ENCODE data around the gene NDUFA8.

NDUFA8 gene

DNA sequence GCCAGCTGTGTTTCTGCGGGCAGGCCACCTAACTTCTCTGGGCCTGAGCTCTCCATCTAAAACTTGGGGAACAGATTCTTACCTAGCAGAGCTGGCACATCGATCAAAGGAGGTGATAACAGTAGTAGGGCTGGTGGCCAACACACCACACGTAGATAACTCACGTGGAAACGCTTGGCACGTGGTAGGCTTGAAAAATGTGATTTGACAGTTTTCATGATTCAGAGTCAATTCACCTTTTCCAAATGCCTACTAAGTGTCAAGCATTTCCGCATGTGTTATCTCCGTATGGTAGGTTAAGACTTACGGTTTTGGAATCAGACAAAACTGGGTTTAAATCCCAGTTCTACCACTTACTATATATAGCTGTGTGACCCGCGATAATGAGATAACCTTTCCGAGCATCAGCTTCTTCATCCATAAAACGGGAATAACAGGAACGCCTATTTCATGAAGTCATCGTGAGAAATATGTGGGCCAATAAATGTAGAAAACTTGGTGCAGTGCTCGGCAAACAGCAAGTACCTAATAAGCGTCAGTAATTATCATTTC lies 25.5 kb downstream of the NDUFA8 start:
- no peak for DNase-seq

DNA sequence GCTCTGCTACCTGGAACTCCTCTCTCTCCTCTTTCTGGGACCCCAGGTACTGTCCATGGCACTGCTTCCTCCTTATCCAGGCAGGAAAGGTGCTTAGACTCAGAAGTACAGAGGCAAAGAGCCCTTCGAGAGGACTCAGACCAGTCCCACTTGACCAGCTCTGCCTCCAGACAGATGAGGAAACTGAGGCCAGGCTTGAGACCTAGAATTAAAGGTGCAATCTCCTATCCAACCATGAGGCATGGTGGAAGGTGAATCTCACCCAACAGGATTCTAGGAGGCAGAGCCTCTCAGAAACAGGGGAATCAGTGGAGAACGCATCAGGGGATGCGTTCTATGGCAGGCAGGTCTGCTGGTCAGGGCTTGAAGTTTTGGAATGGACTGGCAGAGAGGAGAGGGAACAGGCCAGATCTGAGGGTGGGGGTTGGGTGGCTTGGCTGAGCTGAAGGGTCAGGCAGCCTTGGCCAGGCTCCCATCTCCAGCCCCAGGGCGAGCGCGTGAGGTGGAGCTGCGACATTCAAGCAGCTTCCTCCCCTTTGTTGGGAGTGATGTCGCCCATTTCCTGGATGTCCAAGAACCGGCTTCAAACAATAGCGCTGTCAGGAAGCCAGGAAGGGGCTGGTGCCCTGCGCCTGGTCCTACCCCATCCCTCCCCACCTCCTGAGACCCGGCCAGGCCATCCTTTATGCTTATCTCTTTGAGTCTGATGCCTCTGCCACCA lies 26.2 kb downstream of the NDUFA8 start:
- no peak for DNase-seq

DNA sequence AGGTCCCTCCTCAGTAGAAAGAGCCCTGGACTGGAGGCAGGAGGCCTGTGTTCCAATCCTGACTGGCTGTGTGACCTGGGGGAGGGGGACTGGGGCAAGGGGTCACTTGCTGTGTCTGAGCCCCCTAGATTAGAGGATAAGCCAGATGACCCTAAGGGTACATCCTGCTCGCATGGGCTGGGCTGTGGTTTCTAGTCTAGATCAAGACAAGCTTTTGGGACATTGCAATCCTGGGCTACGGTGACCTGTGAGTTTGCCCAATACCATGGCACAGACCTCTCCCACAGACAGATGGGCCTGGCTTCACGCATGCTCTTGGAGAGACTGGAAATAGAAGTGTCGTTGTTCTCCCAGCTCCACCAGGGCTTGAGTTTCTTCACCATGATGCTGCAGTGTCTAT lies 27.0 kb downstream of the NDUFA8 start:
- no peak for DNase-seq

DNA sequence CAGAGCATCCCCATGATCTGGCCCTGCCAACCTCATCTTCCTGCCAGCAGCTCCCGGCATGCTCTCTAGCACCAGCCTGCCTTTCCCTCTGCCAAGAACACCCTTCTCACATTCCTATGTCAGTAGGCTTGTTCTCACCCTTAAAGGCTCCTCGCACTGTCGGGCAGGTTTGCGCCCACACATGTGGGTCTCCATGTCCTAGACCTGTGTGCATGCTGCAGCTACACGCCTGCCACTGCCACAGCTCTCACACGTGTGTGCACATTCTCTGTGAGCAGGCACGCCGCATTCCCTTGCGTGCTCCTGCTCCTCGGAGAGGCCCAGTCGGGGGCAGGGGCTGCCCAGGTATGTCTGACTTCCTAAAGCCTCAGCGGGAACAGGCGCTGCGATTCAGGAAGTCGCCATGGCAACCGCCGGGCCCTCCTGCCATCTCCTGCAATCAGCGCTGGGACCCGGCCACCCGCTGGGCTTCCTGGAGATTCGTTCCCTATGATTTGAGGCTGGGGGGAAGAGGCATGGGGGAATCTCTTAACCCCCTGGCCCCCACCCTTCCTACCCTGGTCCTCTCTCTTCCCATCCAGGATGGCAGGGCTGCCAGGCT lies 28.1 kb downstream of the NDUFA8 start:
- DNase-seq = no peak

DNA sequence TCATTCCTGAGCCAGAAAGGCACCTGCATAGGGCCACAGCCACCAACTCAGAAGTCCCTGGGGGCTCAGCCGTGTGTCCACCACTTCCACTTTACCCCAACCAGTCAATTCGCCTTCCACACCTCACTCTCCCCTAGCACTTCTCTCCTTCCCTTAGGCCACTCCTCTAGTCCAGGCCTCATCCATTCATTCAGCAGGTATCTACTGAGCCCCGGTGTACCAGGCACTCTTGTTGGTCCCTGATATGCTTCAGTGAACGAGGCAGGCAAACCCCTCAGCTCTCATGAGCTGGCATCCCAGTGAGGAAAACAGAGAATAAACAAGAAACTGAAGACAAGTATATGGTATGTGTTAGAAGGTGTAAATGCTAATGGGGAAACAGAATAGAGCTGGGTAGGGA lies 28.7 kb downstream of the NDUFA8 start:
- no peak for DNase-seq

DNA sequence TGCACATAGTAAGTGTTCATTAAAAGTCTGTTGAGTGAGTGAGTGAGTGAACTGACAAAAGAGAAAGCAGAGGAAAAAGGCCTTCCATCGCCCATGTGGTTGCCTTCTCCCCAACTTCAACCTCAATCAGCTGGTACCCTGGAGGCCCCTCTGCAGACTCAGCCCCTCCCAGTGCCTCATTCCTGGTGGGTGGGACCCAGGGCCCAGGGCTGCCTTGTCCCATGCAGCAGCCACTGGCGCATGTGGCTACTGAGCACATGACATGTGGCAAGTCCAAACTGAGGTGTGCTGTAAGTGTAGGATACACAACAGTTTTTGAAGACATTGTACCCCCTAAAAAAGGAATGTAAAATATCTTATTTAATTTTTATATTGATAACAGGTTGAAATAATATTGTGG lies 29.6 kb downstream of the NDUFA8 start:
- DNase-seq = no peak

DNA sequence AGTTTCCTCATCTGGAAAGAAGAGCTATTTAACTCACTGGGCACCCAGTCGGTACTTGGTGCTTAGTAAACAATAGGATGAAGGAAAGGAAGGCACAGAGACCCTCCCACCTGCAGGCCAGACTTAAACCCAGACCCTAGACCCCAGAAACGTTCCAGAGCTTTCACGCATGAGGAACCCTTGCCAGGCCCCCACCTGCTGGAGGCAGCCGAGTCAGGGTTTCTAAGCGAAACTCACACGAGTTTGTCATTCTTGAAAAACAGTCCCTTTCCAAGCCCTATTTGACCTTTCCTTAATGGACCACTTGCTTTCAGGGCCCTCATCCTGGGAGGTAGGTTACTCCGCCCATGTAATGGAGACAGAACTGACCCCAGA lies 30.6 kb downstream of the NDUFA8 start:
- no peak for DNase-seq

DNA sequence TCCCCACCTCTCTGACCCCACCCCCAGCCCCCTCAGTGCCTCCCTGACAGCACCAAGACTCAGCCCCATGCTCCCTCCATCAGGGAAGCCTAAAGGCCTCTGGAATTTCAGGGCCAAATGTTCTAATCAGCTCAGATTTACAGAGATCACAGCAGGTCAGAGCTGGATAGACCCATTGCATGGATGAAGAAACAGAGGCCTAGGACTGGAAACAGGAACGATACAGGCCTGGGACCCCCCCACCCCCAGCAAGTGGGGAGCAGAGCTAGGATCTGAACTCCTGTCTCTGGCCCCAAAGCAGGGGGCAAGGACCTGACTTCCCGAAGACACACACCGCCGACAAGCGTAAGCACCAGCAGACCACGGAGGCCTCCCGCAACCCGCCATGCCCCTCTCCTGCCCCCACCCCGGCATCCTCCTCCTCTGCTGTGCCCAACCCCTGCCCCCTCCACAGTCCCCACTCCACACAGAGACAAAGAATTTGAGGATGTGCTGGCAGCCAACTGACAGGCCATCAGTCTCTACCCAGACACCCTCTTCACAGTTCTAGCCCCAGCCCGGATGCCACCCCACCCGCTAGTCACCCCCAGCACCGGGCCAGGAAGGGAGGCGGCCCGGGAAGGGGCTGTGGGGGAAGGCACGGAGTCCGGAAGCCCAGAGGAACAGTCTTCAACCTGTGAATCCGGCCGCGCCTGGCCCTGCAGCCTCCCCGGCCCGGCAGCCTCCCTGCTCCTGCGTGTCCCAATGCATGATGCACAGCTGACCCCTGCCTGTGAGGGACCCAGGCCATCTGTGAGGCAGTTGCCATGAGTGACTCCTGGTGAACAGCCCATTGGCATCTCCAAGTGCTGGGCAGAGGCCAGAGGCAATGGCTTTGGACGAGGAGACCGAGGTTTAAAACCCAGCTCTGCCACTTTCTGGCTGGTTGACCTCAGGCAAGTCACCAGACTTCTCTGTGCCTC lies 31.3 kb downstream of the NDUFA8 start:
- no peak for DNase-seq

DNA sequence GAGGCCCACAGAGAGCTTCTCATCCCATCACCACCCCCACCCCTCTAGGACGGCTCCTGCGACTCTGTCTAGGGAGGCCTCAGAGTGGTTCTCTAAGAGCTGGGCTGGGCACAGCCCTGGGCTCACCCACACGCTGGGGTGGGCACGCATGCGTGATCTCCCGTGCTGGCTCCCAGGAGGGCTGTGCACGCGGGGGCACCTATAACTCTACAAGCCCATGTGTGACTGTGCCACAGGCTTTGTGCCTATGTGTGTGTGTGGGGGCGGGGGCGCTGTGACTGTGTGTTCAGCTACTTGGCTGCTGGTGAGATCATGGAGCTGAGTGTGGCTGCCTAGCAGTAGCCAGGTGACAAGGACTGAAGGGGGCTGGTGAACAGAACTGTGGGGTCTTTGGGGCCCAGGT lies 32.2 kb downstream of the NDUFA8 start:
- no peak for DNase-seq

DNA sequence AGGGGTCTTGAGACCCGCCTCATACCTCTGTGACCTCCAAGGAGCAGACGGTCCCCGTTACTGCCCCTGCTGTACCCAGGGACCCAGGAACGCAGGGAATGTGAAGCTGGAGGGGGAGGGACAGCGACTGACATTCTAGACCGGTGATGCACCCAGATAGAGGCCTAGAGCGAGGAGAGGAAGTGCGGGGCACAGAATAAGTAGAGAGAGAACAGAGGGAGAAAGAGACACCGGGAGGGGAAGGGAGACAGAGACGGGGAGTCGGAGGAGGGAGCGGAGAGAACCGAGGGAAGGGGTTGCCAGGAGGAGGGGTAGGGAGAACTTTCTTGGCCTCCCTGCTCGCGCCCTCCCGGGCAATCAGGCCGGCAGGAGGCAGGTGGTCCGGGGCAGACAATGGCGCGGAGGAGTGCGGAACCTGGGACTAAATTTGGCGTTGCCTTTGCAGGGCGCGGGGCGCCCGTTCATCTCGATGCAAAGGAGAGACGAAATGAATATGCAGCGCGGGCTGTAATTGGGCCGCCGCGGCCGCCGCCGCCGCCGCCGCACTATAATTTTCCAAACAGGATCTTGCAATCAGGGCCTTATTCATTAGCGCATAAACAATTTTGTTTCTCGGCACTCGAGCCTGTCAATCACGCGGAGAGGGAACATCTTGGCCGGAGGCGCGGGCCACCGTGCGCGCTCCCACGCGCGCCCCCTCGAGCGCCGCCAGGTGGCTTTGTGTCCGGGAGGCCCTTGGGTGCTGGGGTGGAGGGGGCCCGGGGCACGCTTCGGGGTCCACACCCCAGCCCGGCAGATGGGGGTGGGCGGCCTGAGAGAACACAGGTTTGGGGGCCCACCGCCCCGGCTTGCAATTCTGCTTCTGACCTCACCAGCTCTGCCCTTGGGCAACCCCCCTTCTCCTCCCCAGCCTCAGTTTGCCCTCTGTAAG lies 33.0 kb downstream of the NDUFA8 start:
- DNase-seq = no peak

DNA sequence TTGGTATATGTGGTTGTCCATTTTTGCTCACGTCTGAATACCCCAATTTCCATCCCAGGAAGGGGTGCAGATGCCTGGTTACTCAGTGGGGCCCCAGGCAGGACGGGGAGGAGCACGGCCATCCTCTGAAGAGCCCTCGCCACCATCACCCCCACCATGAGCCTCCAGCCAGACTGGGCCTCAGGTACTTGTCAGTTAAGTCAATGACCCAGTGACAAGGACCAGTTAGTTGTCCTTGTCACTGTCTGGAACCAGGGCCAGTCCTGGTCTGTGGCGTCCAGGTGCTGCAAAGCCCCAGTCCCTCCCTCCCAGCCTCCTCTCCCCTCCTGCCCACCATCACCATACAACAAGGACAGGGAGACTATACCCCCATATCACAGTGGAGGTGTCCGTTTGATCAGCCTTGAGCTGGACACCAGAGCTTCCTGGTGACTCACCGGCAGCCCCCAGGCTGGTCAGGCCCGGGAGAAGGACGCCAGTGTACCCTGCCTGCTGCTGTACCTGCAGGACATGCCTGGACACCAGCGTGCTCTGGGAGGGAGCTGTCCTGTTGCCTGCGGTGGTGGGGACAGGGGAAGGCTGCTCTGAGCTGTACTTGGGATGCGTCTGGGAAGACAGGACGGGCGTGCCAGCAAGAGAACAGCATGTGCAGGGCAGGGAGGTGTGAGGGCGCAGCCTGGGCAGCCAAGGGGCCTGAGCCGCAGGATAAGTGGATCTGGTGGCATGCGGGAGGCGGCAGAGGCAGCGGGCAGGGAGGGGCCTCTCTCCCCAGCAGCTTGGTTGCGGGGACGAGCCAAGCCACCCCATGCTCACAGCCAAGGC lies 33.9 kb downstream of the NDUFA8 start:
- DNase-seq = no peak

DNA sequence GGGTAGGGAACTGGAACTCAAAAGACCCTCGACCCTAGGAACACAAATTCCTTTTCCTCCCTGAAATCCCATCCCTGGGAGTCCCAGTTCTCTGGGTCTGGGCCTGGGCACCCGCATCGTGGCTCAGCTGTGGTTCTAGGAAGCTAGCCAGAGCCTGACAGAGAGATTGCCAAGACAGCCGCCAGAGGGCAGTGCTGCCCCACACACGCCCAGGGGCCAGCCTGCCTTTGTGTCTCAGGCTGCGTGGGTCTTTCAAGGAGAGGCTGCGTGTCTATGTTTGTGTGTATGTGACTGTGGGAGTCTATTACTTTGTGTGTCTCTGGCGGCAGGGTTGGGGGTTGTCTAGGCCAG lies 34.4 kb downstream of the NDUFA8 start:
- peak; percentile 57 to 89 for DNase-seq

DNA sequence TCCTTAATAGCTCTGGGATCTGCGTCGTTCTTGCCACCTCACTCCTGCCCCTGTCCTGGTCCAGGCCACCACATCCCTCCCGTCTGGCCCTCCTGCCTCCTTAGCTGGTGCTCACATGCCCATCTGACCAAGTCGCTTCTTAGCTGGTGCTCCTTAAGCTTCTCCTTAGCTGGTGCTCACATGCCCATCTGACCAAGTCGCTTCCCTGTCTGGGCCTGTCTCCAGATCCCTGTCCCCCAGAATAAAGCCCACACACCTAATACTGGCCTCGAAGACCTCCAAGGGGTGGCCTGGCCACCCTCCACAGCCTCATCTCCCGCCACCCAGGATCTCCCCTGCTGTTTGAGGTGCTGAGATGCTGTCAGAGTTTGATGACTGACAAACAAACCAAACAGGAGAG lies 35.1 kb downstream of the NDUFA8 start:
- no peak for DNase-seq

DNA sequence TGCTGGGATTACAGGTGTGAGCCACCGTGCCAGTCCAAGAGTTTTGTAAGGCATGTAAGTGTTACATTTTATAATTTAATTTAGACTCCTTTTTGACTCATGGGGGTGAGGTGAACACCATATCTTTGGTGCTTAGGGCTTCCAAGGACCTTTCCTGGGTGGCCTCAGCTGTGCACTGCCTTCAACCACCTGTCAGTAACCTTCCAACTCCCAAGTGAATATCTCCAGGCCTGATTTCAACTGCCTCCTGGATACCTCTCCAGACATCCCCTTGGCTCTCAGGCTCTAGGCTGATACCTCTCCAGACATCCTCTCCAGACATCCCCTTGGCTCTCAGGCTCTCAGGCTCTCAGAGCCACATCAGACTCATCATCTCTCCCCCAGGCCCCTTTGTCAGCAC lies 35.5 kb downstream of the NDUFA8 start:
- DNase-seq = no peak

DNA sequence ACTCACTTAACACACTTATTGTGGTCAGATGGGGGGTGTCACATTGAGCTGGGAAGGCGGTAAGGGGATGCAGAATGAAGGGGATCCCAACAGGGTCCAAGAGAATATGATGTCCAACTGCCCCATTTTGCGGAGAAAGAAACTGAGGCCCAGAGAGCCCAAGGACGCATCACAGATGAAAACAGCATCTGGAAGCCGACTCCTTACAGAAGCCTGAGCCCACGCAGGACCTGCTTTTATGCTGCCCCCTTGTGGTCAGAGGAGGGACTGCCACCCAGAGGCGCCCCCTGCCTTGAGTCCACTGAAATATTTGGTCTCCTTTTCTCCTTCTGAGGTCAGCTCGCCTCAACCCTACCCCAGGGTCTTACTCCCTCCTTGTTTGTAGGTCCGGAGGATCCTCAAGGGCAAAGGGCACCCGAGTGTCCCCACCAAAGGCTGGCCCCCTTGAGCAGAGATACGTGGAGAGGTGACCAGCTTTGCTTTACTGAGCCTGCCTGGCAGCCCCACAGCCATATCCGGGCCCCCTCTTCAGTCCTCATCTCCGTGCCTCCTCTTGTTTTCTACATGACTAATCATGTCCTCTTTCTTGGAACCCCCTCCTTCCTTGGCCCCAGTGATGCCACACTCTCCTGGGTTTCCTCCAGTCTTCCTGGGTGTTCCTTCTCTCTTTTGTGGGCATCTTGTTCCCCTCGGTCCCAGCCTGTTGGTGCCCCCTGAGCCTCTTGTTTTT lies 36.5 kb downstream of the NDUFA8 start:
- DNase-seq = peak; percentile 56 to 96

DNA sequence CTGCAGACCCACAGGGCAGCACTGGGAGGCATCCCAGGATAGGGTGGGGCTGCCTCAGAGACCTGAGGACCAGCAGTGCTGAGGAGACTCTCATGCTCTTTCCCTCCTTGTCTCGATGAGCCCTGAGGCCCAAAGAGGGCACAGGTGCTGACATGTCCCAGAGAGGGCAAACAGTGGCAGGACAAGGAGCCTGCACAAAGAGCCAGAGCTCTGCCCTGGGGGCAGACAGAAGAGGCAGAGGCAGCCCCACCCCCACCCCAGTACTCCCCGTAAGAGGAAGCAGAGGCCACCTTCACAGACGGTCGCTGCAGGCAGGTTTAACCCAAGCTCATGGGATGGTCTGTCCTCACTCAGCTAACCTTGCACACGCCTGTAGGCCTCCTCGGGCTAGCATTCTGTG lies 37.1 kb downstream of the NDUFA8 start:
- DNase-seq = no peak

DNA sequence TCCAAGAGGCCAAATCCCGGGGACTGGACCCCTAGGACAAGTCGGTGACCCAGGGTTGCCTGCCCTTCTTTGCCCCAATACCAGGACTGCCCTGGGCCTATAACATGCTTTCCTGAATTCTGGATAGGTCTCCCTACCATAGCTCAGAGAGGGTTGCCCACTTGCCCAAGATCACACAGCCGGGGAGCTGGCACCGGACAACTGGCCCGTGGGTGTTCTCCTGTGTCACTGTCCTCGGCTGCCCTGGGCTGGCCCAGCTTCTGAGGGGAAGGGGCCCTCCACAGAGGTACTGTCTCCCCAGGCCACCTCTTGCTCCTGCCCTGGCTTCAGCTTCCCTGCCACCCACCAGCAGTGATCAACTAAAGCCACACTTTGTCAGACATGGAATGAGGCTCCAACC lies 37.6 kb downstream of the NDUFA8 start:
- no peak for DNase-seq

DNA sequence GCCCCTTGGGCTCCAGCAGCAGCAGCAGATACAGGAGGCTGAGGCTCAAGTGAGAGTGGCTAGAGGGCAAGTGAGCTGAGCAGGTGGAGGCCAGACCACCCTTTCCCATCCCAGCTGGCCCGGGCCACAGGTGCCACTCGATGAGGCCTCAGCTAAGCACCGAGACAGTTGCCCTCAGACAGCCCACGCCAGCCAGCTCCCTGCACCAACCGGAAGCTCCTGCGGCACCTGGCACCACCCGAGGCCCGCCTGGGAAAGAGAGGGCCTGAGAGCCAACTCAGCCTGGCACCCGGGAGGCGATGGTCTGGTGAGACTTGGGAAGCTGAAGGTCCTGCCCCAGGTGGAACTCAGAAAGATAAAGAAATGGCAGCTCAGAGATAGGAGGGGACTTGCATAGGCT lies 38.2 kb downstream of the NDUFA8 start:
- no peak for DNase-seq

DNA sequence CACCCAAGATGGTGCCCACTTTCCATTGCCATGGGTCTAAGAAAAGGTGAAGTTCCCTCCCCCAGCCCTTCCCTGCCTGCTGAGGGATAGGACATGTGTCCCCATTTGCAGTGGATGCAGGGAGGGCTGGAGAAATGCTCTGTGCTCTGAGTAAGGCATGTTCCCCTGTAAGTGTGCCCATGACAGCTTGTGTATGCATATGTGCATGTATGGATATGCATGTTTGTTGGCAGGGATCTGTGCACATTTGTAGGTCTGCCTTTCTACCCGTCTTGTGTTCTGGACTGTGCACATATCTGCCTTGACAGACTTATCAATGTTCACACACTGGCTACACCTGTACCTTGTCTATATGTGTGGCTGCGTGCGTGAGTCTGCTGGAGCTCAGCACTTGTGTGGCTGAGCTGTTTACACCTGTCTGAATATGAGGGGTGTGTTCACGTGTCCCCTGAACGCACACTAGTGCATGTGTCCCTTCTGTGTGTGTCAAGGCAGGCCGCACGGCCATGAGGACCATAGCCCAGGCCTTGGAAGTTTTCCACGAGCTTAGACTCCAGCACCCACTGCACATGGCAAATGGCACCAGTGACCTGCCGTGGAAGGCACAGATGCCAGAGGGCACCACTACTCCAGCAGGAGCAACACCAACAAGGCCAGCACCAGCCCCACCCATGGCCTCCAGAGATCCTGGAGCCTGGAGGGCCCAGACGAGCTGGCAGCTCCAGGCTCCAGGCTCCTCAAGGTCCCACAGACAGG lies 39.1 kb downstream of the NDUFA8 start:
- DNase-seq = no peak

DNA sequence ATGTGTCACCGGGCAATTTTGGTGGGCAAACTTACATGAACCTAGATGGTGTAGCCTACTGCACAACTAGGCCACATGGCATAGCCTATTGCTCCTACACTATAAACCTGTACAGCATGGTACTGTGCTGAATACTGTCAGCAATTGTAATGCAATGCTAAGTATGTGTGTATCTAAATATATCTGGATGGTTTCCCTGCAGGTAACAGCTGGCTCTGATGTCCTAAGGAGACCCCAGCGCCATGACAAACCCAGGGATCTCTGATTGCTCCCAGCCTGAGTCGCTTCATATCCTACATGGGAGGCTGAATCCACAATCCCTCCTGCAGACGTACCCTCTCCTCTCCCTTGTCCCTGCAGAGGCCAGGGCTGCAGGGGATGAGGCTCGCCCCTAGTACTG lies 39.9 kb downstream of the NDUFA8 start:
- no peak for DNase-seq

Measured in inflammatory macrophage treated with lipopolysaccharide for 1 hour (primary cell).